Natural killer cell treated with Interleukin-12 subunit alpha and Interleukin-12 subunit beta and Interleukin-15 and Interleukin-18, amount 100 ng/mL, for 72 hours (primary cell): Measurements from ENCODE around the gene KIF9. TPM values are rescaled to one million over a fixed set of nuclear protein-coding genes. Genes with fewer than 3 reads are reported as not detected.
"Not testable (repeated sequence)": the region's sequence is repeated elsewhere in the genome, so short reads cannot be mapped to it uniquely, and the experiment has no call there.

Experiments
- ATAC-seq, 2 donors: fragments of 150-1000 bp; cut with Tn5 transposase in 1 of 2; sonication (Bioruptor Pico), chemical (Tn5 transposase) in 1 of 2; 2 replicates each; pipeline ENCODE4 v1.10.0; 2021
- DNase-seq: peaks from one replicate; pipeline ENCODE4 v3.0.0; 2022; ENCODE audit warnings: low spot score
- H3K27ac Mint-ChIP-seq, 2 donors: 1 replicate in 1 of 2; 2 replicates in 1 of 2; pipeline ENCODE4 v1.8.0; 2022; ENCODE audit warnings: mixed read lengths in 2 of 2, mild to moderate bottlenecking in 1 of 2, moderate library complexity in 1 of 2
- H3K27me3 Mint-ChIP-seq, 2 donors: 1 replicate in 1 of 2; 2 replicates in 1 of 2; pipeline ENCODE4 v1.8.0; 2022; ENCODE audit warnings: mixed read lengths in 2 of 2
- H3K36me3 Mint-ChIP-seq: one replicate; pipeline ENCODE4 v1.8.0; 2022; ENCODE audit warnings: mixed read lengths
- H3K4me1 Mint-ChIP-seq, 2 donors: 1 replicate in 1 of 2; 2 replicates in 1 of 2; pipeline ENCODE4 v1.8.0; 2022; ENCODE audit warnings: low read depth in 2 of 2, mixed read lengths in 2 of 2, mild to moderate bottlenecking in 1 of 2
- H3K4me3 Mint-ChIP-seq: one replicate; pipeline ENCODE4 v1.8.0; 2022; ENCODE audit warnings: mixed read lengths
- H3K9me3 Mint-ChIP-seq: 2 replicates; pipeline ENCODE4 v1.8.0; 2022; ENCODE audit warnings: mixed read lengths
- total RNA-seq, 2 donors: library from RNA; stranded (reverse); gene quantifications; one replicate each; pipeline ENCODE4 v1.2.3, GENCODE V29; 2022

Gene KIF9
- total RNA-seq, 2 donors from 2014 or later, result 3.2 to 8.2 TPM

DNA sequence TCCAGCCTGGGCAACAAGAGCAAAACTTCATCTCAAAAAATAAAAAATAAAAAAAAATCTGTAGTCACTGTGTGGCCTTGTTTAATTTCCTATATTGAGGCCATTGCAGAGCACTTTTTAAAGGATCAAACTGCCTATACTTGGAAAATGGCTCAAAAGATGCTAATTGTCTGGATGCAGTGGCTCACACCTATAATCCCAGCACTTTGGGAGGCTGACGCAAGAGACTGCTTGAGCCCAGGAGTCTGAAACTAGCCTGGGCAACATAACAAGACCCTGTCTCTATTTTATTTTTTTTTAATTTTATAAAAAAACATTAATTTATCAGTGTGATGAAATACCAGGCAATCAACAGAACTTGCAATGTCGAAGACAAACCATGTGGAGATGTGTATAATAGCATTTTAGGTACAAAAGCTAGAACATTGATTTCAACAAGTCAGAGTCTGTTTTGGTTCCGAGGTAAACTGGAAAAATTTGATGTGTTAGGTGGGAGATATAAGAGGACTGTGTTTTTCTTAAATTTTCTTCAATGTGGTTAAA, 71.7 kb downstream of the KIF9 start:
- no peaks in the 10 kb centered on the region for H3K9me3 Mint-ChIP-seq
- no peaks in the 10 kb centered on the region for H3K27me3 Mint-ChIP-seq
- no peak overlapping the region for H3K27ac Mint-ChIP-seq
- DNase-seq (no peak), ATAC-seq (no peak)
- no peaks in the 10 kb centered on the region for H3K4me1 Mint-ChIP-seq
- no peak overlapping the region for H3K4me3 Mint-ChIP-seq
- H3K36me3 Mint-ChIP-seq, result no peaks in the 10 kb centered on the region

DNA sequence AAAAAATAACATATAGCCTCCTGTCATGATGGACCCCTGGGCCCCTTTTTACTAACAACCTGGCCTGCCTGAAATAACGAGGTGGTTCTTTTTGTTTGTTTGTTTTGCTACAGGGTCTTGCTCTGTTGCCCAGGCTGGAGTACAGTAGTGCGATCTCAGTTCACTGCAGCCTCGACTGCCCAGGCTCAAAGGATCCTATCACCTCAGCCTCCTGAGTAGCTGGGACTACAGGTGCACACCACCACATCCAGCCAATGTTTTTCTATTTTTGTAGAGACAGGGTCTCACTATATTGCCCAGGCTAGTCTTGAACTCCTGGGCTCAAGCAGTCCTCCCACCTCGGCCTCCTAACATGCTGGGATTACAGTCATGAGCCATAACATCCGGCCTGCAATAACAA, 76.6 kb downstream of the KIF9 start:
- not testable (repeated sequence) for H3K4me3 Mint-ChIP-seq, H3K27ac Mint-ChIP-seq, H3K27me3 Mint-ChIP-seq, H3K4me1 Mint-ChIP-seq, ATAC-seq, H3K9me3 Mint-ChIP-seq, DNase-seq, H3K36me3 Mint-ChIP-seq

DNA sequence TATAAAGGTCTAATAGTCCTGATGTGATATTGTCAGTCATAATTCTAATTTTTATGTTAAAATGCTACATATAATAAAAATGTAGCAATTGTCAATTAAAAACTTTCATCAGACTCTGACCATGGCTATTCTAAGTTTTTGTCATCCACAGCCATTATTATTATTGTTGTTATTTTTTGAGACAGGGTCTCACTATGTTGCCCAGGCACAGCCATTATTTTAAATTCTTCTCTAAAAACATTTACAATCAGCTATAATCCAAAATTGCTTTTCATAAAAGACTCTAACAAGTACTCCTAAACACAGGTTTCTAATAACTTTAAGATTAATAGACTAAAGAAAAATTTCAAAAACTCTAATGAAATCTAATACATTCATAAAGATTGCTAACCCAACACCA, 77.7 kb downstream of the KIF9 start:
- DNase-seq (no peak), ATAC-seq (no peak)
- Mint-ChIP-seq H3K27me3 (no peaks in the 10 kb centered on the region), H3K4me3 (no peak overlapping the region), H3K27ac (no peak overlapping the region), H3K36me3 (no peaks in the 10 kb centered on the region), H3K4me1 (no peaks in the 10 kb centered on the region), H3K9me3 (no peaks in the 10 kb centered on the region)

DNA sequence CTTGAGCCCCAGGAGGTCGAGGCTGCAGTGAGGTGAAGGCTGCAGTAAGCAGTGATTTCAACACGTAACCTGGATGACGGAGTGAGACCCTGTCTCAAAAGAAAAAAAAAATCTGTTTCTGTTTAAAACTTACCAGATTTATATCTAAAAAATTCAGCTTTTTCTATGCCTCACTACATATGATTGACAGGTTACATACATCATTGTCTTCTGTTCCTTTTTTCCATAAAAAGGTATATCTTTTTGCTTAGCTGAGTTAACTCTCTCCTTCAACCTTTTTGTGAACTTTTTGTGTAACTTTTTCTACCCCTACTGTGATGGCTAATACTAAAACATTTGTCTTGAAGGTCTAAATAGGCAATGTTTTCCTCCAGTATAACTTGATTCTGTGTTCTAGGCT, 80.1 kb downstream of the KIF9 start:
- no peak for DNase-seq
- no peak overlapping the region for H3K4me3 Mint-ChIP-seq
- no peaks in the 10 kb centered on the region for H3K36me3 Mint-ChIP-seq
- H3K27me3 Mint-ChIP-seq, result no peaks in the 10 kb centered on the region
- H3K27ac Mint-ChIP-seq, result no peak overlapping the region
- H3K4me1 Mint-ChIP-seq, result no peaks in the 10 kb centered on the region
- no peak for ATAC-seq
- no peaks in the 10 kb centered on the region for H3K9me3 Mint-ChIP-seq

DNA sequence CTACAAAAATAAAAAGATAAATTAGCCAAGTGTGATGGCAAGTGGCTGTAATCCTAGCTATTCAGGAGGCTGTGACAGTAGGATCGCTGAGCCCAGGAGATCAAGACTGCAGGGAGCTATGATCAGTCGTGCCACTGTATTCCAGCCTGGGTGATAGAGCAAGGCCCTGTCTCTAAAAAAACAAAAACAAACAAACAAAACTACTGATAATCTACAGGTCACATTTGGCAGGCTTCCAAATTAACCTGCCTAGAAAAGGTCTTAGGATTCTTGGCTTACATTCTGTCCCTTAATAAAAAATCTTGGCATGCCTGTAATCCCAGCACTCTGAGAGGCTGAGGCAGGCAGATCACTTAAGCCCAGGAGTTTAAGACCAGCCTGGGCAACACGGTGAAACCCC, 85.3 kb downstream of the KIF9 start:
- Mint-ChIP-seq H3K4me1 (no peaks in the 10 kb centered on the region), H3K9me3 (no peaks in the 10 kb centered on the region), H3K4me3 (no peak overlapping the region), H3K27ac (no peak overlapping the region), H3K27me3 (no peaks in the 10 kb centered on the region), H3K36me3 (no peaks in the 10 kb centered on the region)
- DNase-seq (no peak), ATAC-seq (no peak)

DNA sequence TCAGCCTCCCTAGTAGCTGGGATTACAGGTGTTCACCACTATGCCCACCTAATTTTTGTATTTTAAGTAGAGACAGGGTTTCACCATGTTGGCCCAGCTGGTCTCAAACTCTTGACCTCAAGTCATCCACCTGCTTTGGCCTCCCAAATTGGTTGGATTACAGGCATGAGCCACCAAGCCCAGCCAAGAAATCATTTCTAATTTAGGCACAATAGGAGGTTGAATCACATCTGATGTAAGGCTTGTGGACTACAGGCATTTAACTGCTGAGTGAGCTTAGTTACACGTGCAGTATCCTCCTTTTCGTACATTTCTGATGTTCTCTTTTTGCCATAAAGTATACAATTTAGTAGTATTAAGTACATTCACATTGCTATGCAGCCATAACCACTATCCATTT, 87.6 kb downstream of the KIF9 start:
- H3K27ac Mint-ChIP-seq, result no peak overlapping the region
- no peak for ATAC-seq
- H3K27me3 Mint-ChIP-seq, result no peaks in the 10 kb centered on the region
- H3K36me3 Mint-ChIP-seq, result no peaks in the 10 kb centered on the region
- no peak for DNase-seq
- H3K4me1 Mint-ChIP-seq, result no peaks in the 10 kb centered on the region
- H3K4me3 Mint-ChIP-seq, result no peak overlapping the region
- H3K9me3 Mint-ChIP-seq, result no peaks in the 10 kb centered on the region

DNA sequence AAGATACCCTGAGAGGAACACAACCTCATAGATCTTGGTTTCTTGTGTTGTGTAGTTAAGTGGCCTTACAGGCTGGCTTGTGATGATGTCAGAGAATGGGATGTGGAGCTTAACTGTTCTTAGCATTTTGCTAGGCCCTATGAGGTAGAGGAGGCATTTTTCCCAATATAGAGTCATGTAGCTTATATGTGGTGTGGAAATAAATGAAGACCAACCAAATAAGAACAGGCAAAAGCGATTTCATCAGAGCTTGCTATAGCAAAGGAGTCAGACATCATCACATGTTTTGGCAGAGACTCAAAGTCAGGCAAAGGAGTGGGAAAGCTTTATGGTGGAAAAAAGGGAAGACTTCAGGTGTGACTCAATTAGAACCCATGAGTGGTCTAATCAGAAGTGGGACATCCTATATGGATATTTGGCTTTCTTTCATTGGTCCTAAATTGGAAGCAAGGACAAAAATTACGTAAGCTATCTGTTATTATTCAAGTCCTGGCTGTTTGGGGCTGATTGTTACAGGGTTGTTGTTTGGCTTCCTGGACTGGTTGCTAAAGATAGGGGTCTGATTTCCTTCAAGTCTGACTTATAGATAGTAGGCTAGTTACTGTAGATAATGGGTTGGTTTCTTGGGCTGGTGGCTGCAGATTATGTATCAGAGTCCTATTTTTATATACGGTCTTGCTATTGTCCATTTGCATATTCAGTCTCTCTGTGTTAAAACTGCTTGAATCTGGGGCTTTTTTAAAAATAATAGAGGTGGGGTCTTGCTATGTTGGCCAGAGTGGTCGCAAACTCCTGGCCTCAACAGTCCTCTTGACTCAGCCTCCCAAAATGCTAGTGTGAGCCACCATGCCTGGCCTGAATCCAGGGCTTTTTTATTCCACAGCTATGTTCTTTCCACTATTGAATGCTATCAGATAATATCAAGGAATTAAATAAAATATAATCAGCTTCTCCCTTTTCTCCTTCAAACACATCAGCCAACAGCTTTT, 88.4 kb downstream of the KIF9 start:
- Mint-ChIP-seq H3K9me3 (no peaks in the 10 kb centered on the region), H3K27me3 (no peaks in the 10 kb centered on the region), H3K36me3 (no peaks in the 10 kb centered on the region), H3K4me1 (no peaks in the 10 kb centered on the region), H3K27ac (no peak overlapping the region), H3K4me3 (no peak overlapping the region)
- ATAC-seq (no peak), DNase-seq (no peak)

DNA sequence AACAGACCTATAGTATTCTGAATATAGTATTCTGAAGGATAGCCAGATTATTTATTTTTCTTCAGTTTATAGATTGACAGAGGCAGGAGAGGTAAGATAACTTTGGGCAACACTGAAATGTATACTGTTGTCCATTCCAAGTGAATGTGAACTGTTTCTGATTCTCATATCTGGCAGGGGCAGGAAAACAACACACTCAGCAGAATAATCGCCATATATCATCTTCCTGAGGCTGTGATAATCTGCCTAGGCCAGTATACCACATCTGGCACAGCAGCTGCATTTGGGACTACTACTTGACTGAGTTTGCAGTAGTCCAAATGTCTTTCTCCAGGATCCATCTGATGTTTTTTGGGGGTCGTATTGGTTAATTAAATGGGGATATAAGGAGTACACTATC, 96.3 kb downstream of the KIF9 start:
- no peak overlapping the region for H3K4me3 Mint-ChIP-seq
- DNase-seq, result no peak
- H3K9me3 Mint-ChIP-seq, result no peaks in the 10 kb centered on the region
- H3K27me3 Mint-ChIP-seq, result no peaks in the 10 kb centered on the region
- ATAC-seq, result no peak
- no peaks in the 10 kb centered on the region for H3K36me3 Mint-ChIP-seq
- no peak overlapping the region for H3K27ac Mint-ChIP-seq
- no peaks in the 10 kb centered on the region for H3K4me1 Mint-ChIP-seq

DNA sequence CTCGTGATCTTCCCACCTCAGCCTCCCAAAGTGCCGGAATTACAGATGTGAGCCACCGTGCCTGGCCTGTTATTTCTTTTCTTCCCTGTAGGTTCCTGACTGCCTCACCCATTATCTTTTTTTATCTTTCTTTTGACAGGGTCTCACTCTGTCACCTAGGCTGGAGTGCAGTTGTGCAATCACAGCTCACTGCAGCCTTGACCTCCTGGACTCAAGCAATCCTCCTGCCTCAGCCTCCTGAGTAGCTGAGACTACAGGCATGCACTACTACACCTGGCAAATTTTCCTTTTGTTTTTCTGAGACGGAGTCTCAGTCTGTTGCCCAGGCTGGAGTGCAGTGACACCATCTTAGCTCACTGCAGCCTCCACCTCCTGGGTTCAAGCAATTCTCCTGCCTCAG, 100.9 kb downstream of the KIF9 start:
- H3K36me3 Mint-ChIP-seq, H3K27me3 Mint-ChIP-seq, H3K9me3 Mint-ChIP-seq, H3K4me1 Mint-ChIP-seq, H3K27ac Mint-ChIP-seq, ATAC-seq, DNase-seq, H3K4me3 Mint-ChIP-seq: not testable (repeated sequence)

DNA sequence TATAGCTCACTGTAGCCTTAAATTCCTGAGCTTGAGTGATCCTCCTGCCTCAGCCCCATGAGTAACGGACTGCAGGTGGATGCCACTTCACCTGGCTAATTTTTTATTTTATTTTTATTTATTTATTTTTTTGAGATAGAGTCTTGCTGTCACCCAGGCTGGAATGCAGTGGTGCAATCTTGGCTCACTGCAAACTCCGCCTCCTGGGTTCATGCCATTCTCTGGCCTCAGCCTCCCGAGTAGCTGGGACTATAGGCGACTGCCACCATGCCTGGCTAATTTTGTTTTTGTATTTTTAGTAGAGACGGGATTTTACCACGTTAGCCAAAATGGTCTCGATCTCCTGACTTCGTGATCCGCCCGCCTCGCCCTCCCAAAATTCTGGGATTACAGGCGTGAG, 102.6 kb downstream of the KIF9 start:
- not testable (repeated sequence) for H3K27ac Mint-ChIP-seq, DNase-seq, H3K4me1 Mint-ChIP-seq, H3K4me3 Mint-ChIP-seq, ATAC-seq, H3K36me3 Mint-ChIP-seq, H3K9me3 Mint-ChIP-seq, H3K27me3 Mint-ChIP-seq

Other genes starting within 250 kb of the KIF9 start
- 10 to 100 TPM; 40.8 to 48.3 TPM for gene SETD2, start 118.7 kb downstream of the KIF9 start, total RNA-seq
- 10 to 100 TPM; 38.9 to 65.3 TPM for gene KLHL18, start 145 bp upstream of the KIF9 start, total RNA-seq
- gene PTPN23, start 98.2 kb upstream of the KIF9 start, total RNA-seq, result 10 to 100 TPM; 30.5 to 45.3 TPM
- 100 to 1,000 TPM in 1 of 2 donors, 10 to 100 TPM in 1; 51.1 to 111 TPM for gene SCAP, start 193.1 kb upstream of the KIF9 start, total RNA-seq
- 10 to 100 TPM; 44.5 to 75.0 TPM for gene ELP6, start 230.9 kb upstream of the KIF9 start, total RNA-seq